ENCODE data around the gene SND1. TPM values are rescaled to one million over a fixed set of nuclear protein-coding genes. Genes with fewer than 3 reads are reported as not detected.

The SND1 gene
- total and polyA plus RNA-seq, 2 donors from 2014 or later, result 83.0 to 154 TPM

GRCh38 chr7:127766831-127767459 is 115.0 kb downstream of the SND1 start:
- no peaks in the 10 kb centered on the region for H3K4me1 ChIP-seq (ENCODE audit: control insufficient read depth in 2 of 3, insufficient read depth in 2 of 3, low read depth in 1 of 3, low read length in 3 of 3)
- intact Hi-C loops (cut with DNase I), result no loop called here
- no peak overlapping the region for H3K27ac ChIP-seq (ENCODE audit: low read depth in 2 of 2, low read length in 2 of 2)
- FAIRE-seq (no peak), DNase-seq (no peak)
- H3K36me3 ChIP-seq (ENCODE audit: control insufficient read depth in 2 of 3, insufficient read depth in 3 of 3, low read length in 3 of 3), result no peaks in the 10 kb centered on the region
- no peaks in the 10 kb centered on the region for H3K27me3 ChIP-seq (ENCODE audit: control insufficient read depth, insufficient read depth, low read length)
- no peak overlapping the region for H3K4me3 ChIP-seq (ENCODE audit: low read length in 3 of 3)
- no peaks in the 10 kb centered on the region for H3K9me3 ChIP-seq (ENCODE audit: control insufficient read depth in 2 of 3, insufficient read depth in 1 of 3, low read length in 3 of 3)
- TF ChIP-seq CTCF (IDR thresholded peaks at IDR 0.05; ENCODE audit: borderline replicate concordance, extremely low read depth, insufficient read depth), result no peak
- no peak overlapping the region for H3K9ac ChIP-seq (ENCODE audit: low read length in 3 of 3)

GRCh38 chr7:127768241-127768640 is 116.2 kb downstream of the SND1 start:
- Histone ChIP-seq H3K9ac (ENCODE audit: low read length in 3 of 3) (no peak overlapping the region), H3K27me3 (ENCODE audit: control insufficient read depth, insufficient read depth, low read length) (no peaks in the 10 kb centered on the region), H3K27ac (ENCODE audit: low read depth in 2 of 2, low read length in 2 of 2) (no peak overlapping the region), H3K4me1 (ENCODE audit: control insufficient read depth in 2 of 3, insufficient read depth in 2 of 3, low read depth in 1 of 3, low read length in 3 of 3) (no peaks in the 10 kb centered on the region), H3K4me3 (ENCODE audit: low read length in 3 of 3) (no peak overlapping the region), H3K9me3 (ENCODE audit: control insufficient read depth in 2 of 3, insufficient read depth in 1 of 3, low read length in 3 of 3) (no peaks in the 10 kb centered on the region), H3K36me3 (ENCODE audit: control insufficient read depth in 2 of 3, insufficient read depth in 3 of 3, low read length in 3 of 3) (no peaks in the 10 kb centered on the region)
- DNase-seq (no peak), FAIRE-seq (no peak)
- no peak for TF ChIP-seq CTCF (IDR thresholded peaks at IDR 0.05; ENCODE audit: borderline replicate concordance, extremely low read depth, insufficient read depth)
- intact Hi-C loops (cut with DNase I), result no loop called here

- no peak for TF ChIP-seq CTCF (IDR thresholded peaks at IDR 0.05; ENCODE audit: borderline replicate concordance, extremely low read depth, insufficient read depth)
- Histone ChIP-seq H3K27ac (ENCODE audit: low read depth in 2 of 2, low read length in 2 of 2) (no peak overlapping the region), H3K9me3 (ENCODE audit: control insufficient read depth in 2 of 3, insufficient read depth in 1 of 3, low read length in 3 of 3) (no peaks in the 10 kb centered on the region), H3K36me3 (ENCODE audit: control insufficient read depth in 2 of 3, insufficient read depth in 3 of 3, low read length in 3 of 3) (no peaks in the 10 kb centered on the region), H3K4me1 (ENCODE audit: control insufficient read depth in 2 of 3, insufficient read depth in 2 of 3, low read depth in 1 of 3, low read length in 3 of 3) (no peaks in the 10 kb centered on the region), H3K27me3 (ENCODE audit: control insufficient read depth, insufficient read depth, low read length) (no peaks in the 10 kb centered on the region), H3K9ac (ENCODE audit: low read length in 3 of 3) (no peak overlapping the region), H3K4me3 (ENCODE audit: low read length in 3 of 3) (no peak overlapping the region)
- FAIRE-seq (no peak), DNase-seq (no peak)
- intact Hi-C loops (cut with DNase I), result no loop called here
These were observed 117.1 kb downstream of the SND1 start for GRCh38 chr7:127769137-127769536.

All from kidney (tissue), 14 donors.